K562 (cell line): ENCODE measurements around the gene KCND3. TPM values are rescaled to one million over a fixed set of nuclear protein-coding genes. Genes with fewer than 3 reads are reported as not detected.

Experiments
- ATAC-seq: fragments of 200-7000 bp; cut with Tn5 transposase; 3 replicates; pipeline ENCODE4 v1.9.1; 2020; ENCODE audit warnings: moderate library complexity
- BruUV-seq: library from RNA; stranded (reverse); fragments of 400-500 nt; replicated peaks from 2 replicates; lab custom pipeline; 2021; lab: Mats Ljungman, UMichigan
- CTCF ChIA-PET: fragments of 300-600 bp; formaldehyde crosslinking; extraction: SDS; loops from one replicate; lab custom pipeline; 2021; ENCODE audit warnings: low intra/inter-chr PET ratio; lab: Yijun Ruan, JAX
- POLR2A ChIA-PET: fragments of 300-600, 350-650 bp; sonication (Branson Sonifier 250); formaldehyde crosslinking; extraction: SDS; loops from one replicate; lab custom pipeline; 2021; ENCODE audit warnings: antibody characterized with exemption, inconsistent platforms; lab: Yijun Ruan, JAX
- DNase-seq, 4 experiments: peaks; one replicate each; pipeline versions ENCODE4 v3.0.0 to v3.0.0-alpha.2; 2011 to 2018; ENCODE audit warnings: low spot score in 3 of 4, mixed read lengths in 3 of 4; ENCODE audit errors: extremely low read depth in 1 of 4
- FAIRE-seq: peaks from 2 replicates; lab custom pipeline; 2011; peaks lifted over from hg19 to GRCh38; lab: Jason Lieb, UNC
- H2AFZ ChIP-seq: 2 replicates; pipeline ENCODE4 v1.6.0; 2011; ENCODE audit warnings: low read depth, low read length, control low read depth, inconsistent platforms
- H3K27ac ChIP-seq: fragments of 200-600 bp; 3 replicates; pipeline ENCODE4 v1.8.0; 2011; ENCODE audit warnings: low read depth, mild to moderate bottlenecking, control low read depth, inconsistent platforms, low read length, moderate library complexity, mixed read lengths; ENCODE audit errors: extremely low read depth
- H3K27me3 ChIP-seq, 2 experiments: fragments of 300-600 bp in 1 of 2; 2 replicates in 1 of 2; 3 replicates in 1 of 2; pipeline versions ENCODE4 v1.6.0 to v1.8.0; 2011; ENCODE audit warnings: inconsistent platforms in 2 of 2, low read length in 2 of 2, mild to moderate bottlenecking in 1 of 2, mixed read lengths in 1 of 2, moderate library complexity in 1 of 2; ENCODE audit not compliant: control insufficient read depth in 2 of 2, insufficient read depth in 2 of 2
- H3K36me3 ChIP-seq: fragments of 300-600 bp; 3 replicates; pipeline ENCODE4 v1.8.0; 2011; ENCODE audit warnings: mild to moderate bottlenecking, low read length, inconsistent platforms; ENCODE audit not compliant: control insufficient read depth, insufficient read depth
- H3K4me1 ChIP-seq, 2 experiments: fragments of 200-600 bp in 1 of 2; replicated peaks in 1 of 2; 2 replicates in 1 of 2; 3 replicates in 1 of 2; pipeline versions ENCODE4 v1.5.1 to v1.8.0; 2011; ENCODE audit warnings: inconsistent platforms in 2 of 2, low read length in 2 of 2, mild to moderate bottlenecking in 1 of 2, mixed read lengths in 1 of 2, moderate library complexity in 1 of 2; ENCODE audit not compliant: control insufficient read depth in 2 of 2, insufficient read depth in 2 of 2
- H3K4me2 ChIP-seq: 2 replicates; pipeline ENCODE4 v1.6.1; 2011; ENCODE audit warnings: low read length, control low read depth, inconsistent platforms, mixed read lengths; ENCODE audit not compliant: insufficient read depth
- H3K4me3 ChIP-seq: fragments of 200-600 bp; sonication (generic), shearing (Covaris generic); 2 replicates; pipeline ENCODE4 v1.5.1; 2016; ENCODE audit warnings: control low read depth, inconsistent platforms
- H3K79me2 ChIP-seq: fragments of 200-600 bp; 3 replicates; pipeline ENCODE4 v1.8.0; 2011; ENCODE audit warnings: low read length, inconsistent platforms; ENCODE audit not compliant: control insufficient read depth, insufficient read depth
- H3K9ac ChIP-seq, 2 experiments: 2 replicates each; pipeline versions ENCODE4 v1.6.0 to v1.6.1; 2011; ENCODE audit warnings: low read depth in 2 of 2, low read length in 2 of 2, control low read depth in 1 of 2, inconsistent platforms in 1 of 2, mild to moderate bottlenecking in 1 of 2, mixed read lengths in 1 of 2; ENCODE audit not compliant: insufficient read depth in 1 of 2
- H3K9me1 ChIP-seq: one replicate; pipeline ENCODE4 v1.6.0; 2011; ENCODE audit warnings: inconsistent platforms, mild to moderate bottlenecking, low read length, moderate library complexity; ENCODE audit not compliant: control insufficient read depth, insufficient read depth
- H3K9me3 ChIP-seq: replicated peaks from 2 replicates; pipeline ENCODE4 v1.5.1; 2011; ENCODE audit warnings: low read depth, low read length, inconsistent platforms; ENCODE audit not compliant: control insufficient read depth, insufficient read depth
- H4K20me1 ChIP-seq: replicated peaks from 2 replicates; pipeline ENCODE4 v1.6.1; 2011; ENCODE audit warnings: low read length, inconsistent platforms, mixed read lengths; ENCODE audit not compliant: control insufficient read depth, insufficient read depth
- CBFA2T3 ChIP-seq: fragments of 450-650 bp; IDR thresholded peaks from 2 replicates; pipeline ENCODE4 v1.6.1; 2017
- JUND ChIP-seq, 2 experiments: IDR thresholded peaks; 2 replicates in 1 of 2; 3 replicates in 1 of 2; pipeline ENCODE4 v1.6.1; 2011; ENCODE audit warnings: borderline replicate concordance in 2 of 2, low read depth in 2 of 2, low read length in 2 of 2, improper control_type of control experiment in 1 of 2, missing biosample characterization in 1 of 2, missing genetic modification characterization in 1 of 2, missing genetic modification reagents in 1 of 2
- RBFOX2 ChIP-seq: fragments of 200-400 bp; formaldehyde crosslinking; IDR thresholded peaks from 2 replicates; pipeline ENCODE4 v1.6.1; 2017; ENCODE audit warnings: low read depth, mild to moderate bottlenecking, low read length, moderate library complexity
- ZBTB11 ChIP-seq, 3 experiments: fragments of 200-800 bp in 1 of 3; fragments of 250-450 bp in 1 of 3; fragments of 450-650 bp in 1 of 3; sonication (Bioruptor Pico) in 1 of 3; sonication (Bioruptor generic) in 1 of 3; formaldehyde crosslinking in 1 of 3; IDR thresholded peaks; 2 replicates each; pipeline versions ENCODE4 v1.6.1 to v1.8.0; 2016 to 2022; ENCODE audit warnings: mild to moderate bottlenecking in 2 of 3, missing genetic modification characterization in 2 of 3, missing compliant biosample characterization in 1 of 3, moderate library complexity in 1 of 3
- ZBTB9 ChIP-seq: fragments of 450-650 bp; formaldehyde crosslinking; IDR thresholded peaks from 2 replicates; pipeline ENCODE4 v1.4.0; 2020; ENCODE audit warnings: mild to moderate bottlenecking, moderate library complexity
- ZNF121 ChIP-seq: sonication (generic); formaldehyde crosslinking; conservative IDR thresholded peaks from 2 replicates; pipeline ENCODE4 v1.8.0; 2022; ENCODE audit warnings: missing genetic modification reagents
- ZNF140 ChIP-seq: fragments of 250-450 bp; sonication (Bioruptor Pico); IDR thresholded peaks from 2 replicates; pipeline ENCODE4 v1.8.0; 2021; ENCODE audit warnings: moderate library complexity, mild to moderate bottlenecking, inconsistent platforms
- ZNF445 ChIP-seq: fragments of 250-450 bp; sonication (Bioruptor Pico); IDR thresholded peaks from 2 replicates; pipeline ENCODE4 v1.4.0; 2020; ENCODE audit warnings: low read depth, mild to moderate bottlenecking, moderate library complexity
- WGBS: fragments of 100-300 bp; shearing (Covaris generic); methylation state at CpG from one replicate; pipeline ENCODE4 v1.1.6; 2016; ENCODE audit warnings: low coverage, mixed read lengths; ENCODE audit not compliant: insufficient coverage; ENCODE audit errors: missing lambda C conversion rate; 5-methylcytosine and 5-hydroxymethylcytosine counted together
- in situ Hi-C: fragments of 300-500 bp; cut with MboI; formaldehyde crosslinking; loops from 4 replicates; pipeline ENCODE4 v1.15.0; 2018; ENCODE audit warnings: inconsistent platforms, mixed read lengths
- intact Hi-C: fragments of 100-400 bp; cut with micrococcal nuclease; formaldehyde crosslinking; loops from 2 replicates; pipeline ENCODE4 v1.14.2; 2022
- polyA plus RNA-seq, 8 experiments: library from polyadenylated mRNA; depleted of rRNA in 4 of 8; stranded (reverse) in 5 of 8; unstranded in 3 of 8; fragments of >200 nt; fragmentation: Nextera tagmentation in 2 of 8; fragmentation: Illumina TruSeq in 1 of 8; extraction: Ambion mirVana in 2 of 8; extraction: Trizol in 1 of 8; gene quantifications; 2 replicates each; pipeline versions ENCODE4 v1.2.1 to v1.2.3, GENCODE V29; 2011 to 2014; ENCODE audit warnings: inconsistent platforms in 1 of 8, missing spikeins in 1 of 8
- total RNA-seq, 7 experiments: library from RNA; depleted of rRNA in 6 of 7; stranded (reverse); fragments of >200 nt in 6 of 7; fragmentation: Illumina TruSeq in 2 of 7; extraction: Trizol in 2 of 7; gene quantifications; 2 replicates each; pipeline versions ENCODE4 v1.2.1 to v1.2.3, GENCODE V29; 2011 to 2021; ENCODE audit warnings: low replicate concordance in 1 of 7

Gene KCND3
- total and polyA plus RNA-seq, 9 of the 15 experiments (the other 6 are each of a cell fraction or from before 2014, with no cell fraction given), result not detected

- TF ChIP-seq RBFOX2 (no peak), ZNF445 (CRISPR knock-in tag) (no peak), JUND (IDR thresholded peaks at IDR 0.05; ENCODE audit: borderline replicate concordance, low read depth, low read length) (no peak), JUND (tag; IDR thresholded peaks at IDR 0.05; ENCODE audit: borderline replicate concordance, low read depth, low read length) (no peak)
These were observed 158.3 kb downstream of the KCND3 start (continued) for GRCh38 chr1:111831153-111831552.

- no TSS peak for BruUV-seq
- no peak for FAIRE-seq
- H3K9ac ChIP-seq, result no peak overlapping the region
- H4K20me1 ChIP-seq, result no peaks in the 10 kb centered on the region
- intact Hi-C loops, result no loop called here
- TF ChIP-seq ZBTB11 (CRISPR knock-in tag; IDR thresholded peaks at IDR 0.05) (0 out of 6 replicates have a peak, but pooled peaks of 1 of the 3 experiments have one; percentile 16), ZNF140 (CRISPR knock-in tag) (no peak), ZBTB9 (CRISPR knock-in tag) (no peak), ZNF121 (CRISPR knock-in tag) (no peak), CBFA2T3 (no peak)
- TF ChIP-seq, all 486 proteins: peak for 1
- H3K27me3 ChIP-seq, result peaks cover 2 to 7% of the 10 kb centered on the region in 2 experiments; a peak in 2 of 5 replicates
- no peak overlapping the region for H3K4me3 ChIP-seq
- no peak for DNase-seq
- POLR2A ChIA-PET, result interaction anchor here (0.6 to 1.2 kb wide), 3 partner anchors 9 to 30 kb away, joined by 3 to 7 read pairs (median 3); no protein-coding TSS in a partner anchor
- H3K9me1 ChIP-seq, result no peaks in the 10 kb centered on the region
- H3K36me3 ChIP-seq, result no peaks in the 10 kb centered on the region
- ATAC-seq, result no peak
- H3K79me2 ChIP-seq, result no peaks in the 10 kb centered on the region
- H3K9me3 ChIP-seq, result no peaks in the 10 kb centered on the region
- H3K4me2 ChIP-seq, result no peak overlapping the region
- H2AFZ ChIP-seq, result no peak overlapping the region
- H3K27ac ChIP-seq, result no peak overlapping the region
- no peaks in the 10 kb centered on the region for H3K4me1 ChIP-seq
- in situ Hi-C loops, result no loop called here
- WGBS, result 3% methylated on average over 6 of the region's 6 CpGs
- CTCF ChIA-PET, result no interaction called here
These were observed 161.5 kb downstream of the KCND3 start for GRCh38 chr1:111827946-111828345.
